ENCODE measurements around the gene PLEKHA7. TPM values are rescaled to one million over a fixed set of nuclear protein-coding genes. Genes with fewer than 3 reads are reported as not detected.

Gene PLEKHA7
- total and polyA plus RNA-seq, 2 of the 8 experiments (the other 6 are each of a cell fraction or from before 2014, with no cell fraction given), result 11.4 to 25.6 TPM

GRCh38 chr11:17002543-17002942 is 11.7 kb downstream of the PLEKHA7 start (continued):
- TF ChIP-seq MAX (IDR thresholded peaks at IDR 0.05) (no peak), CHD1 (IDR thresholded peaks at IDR 0.05; ENCODE audit: low read depth, low read length) (no peak), TBP (IDR thresholded peaks at IDR 0.05; ENCODE audit: low read depth, low read length) (no peak), SP1 (IDR thresholded peaks at IDR 0.05; ENCODE audit: low read depth, low read length) (no peak), KDM1A (IDR thresholded peaks at IDR 0.05; ENCODE audit: borderline replicate concordance, low read length) (no peak), FOSL1 (IDR thresholded peaks at IDR 0.05; ENCODE audit: insufficient read depth, low read depth, low read length) (no peak)
